OCI-LY7 (cell line): ENCODE data around the gene DNPH1.

Experiments used
- EZH2phosphoT487 ChIP-seq: fragments of 200-600 bp; sonication (generic); IDR thresholded peaks from 2 replicates; pipeline ENCODE4 v1.6.1; 2018; ENCODE audit warnings: low read depth, borderline replicate concordance, mild to moderate bottlenecking, mixed run types, antibody characterized with exemption, low read length, moderate library complexity, mixed read lengths
- TF ChIP-seq, protein P1 (sequence below): fragments of 200-600 bp; sonication (generic); conservative IDR thresholded peaks from 2 replicates; pipeline ENCODE4 v1.5.1; 2014; ENCODE audit warnings: mild to moderate bottlenecking, antibody characterized with exemption, low read length, moderate library complexity, mixed read lengths

DNA sequence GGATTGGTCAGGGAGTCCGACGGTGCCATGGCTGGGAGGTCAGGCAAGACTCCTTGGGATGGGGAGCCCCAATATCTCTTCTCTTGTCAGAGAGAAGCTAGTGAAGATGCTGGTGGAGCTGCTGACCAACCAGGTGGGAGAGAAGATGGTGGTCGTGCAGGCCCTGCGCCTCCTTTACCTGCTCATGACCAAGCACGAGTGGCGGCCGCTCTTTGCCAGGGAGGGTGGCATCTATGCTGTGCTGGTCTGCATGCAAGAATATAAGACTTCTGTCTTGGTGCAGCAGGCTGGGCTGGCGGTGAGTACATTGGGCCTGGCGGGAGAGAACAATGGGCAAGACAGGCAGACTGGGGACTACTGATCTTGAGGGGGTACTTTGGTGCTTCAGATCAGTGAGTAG, 36.4 kb downstream of the DNPH1 start:
- TF ChIP-seq, protein P1, sequence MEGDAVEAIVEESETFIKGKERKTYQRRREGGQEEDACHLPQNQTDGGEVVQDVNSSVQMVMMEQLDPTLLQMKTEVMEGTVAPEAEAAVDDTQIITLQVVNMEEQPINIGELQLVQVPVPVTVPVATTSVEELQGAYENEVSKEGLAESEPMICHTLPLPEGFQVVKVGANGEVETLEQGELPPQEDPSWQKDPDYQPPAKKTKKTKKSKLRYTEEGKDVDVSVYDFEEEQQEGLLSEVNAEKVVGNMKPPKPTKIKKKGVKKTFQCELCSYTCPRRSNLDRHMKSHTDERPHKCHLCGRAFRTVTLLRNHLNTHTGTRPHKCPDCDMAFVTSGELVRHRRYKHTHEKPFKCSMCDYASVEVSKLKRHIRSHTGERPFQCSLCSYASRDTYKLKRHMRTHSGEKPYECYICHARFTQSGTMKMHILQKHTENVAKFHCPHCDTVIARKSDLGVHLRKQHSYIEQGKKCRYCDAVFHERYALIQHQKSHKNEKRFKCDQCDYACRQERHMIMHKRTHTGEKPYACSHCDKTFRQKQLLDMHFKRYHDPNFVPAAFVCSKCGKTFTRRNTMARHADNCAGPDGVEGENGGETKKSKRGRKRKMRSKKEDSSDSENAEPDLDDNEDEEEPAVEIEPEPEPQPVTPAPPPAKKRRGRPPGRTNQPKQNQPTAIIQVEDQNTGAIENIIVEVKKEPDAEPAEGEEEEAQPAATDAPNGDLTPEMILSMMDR, result no peak
- no peak for TF ChIP-seq EZH2phosphoT487
